RWPE1 (cell line): ENCODE measurements around the gene COL21A1.
A peak's percentile ranks its signal among the peaks of the same experiment; 100 is the strongest.

Experiments used
- CTCF ChIA-PET: fragments of 350-600 bp; sonication (Branson Sonifier 250); formaldehyde crosslinking; extraction: SDS; loops from one replicate; lab custom pipeline; 2021; lab: Yijun Ruan, JAX
- POLR2A ChIA-PET: fragments of 400-600 bp; formaldehyde crosslinking; extraction: SDS; loops from one replicate; lab custom pipeline; 2020; ENCODE audit warnings: antibody characterized with exemption; ENCODE audit not compliant: low non-redundant PET; lab: Yijun Ruan, JAX
- DNase-seq: peaks from one replicate; pipeline ENCODE4 v3.0.0; 2012; ENCODE audit warnings: low spot score
- H3K27ac ChIP-seq: fragments of 450-650 bp; 2 replicates; pipeline ENCODE4 v1.5.1; 2017
- TF ChIP-seq, protein P1 (sequence below): fragments of 450-650 bp; conservative IDR thresholded peaks from 2 replicates; pipeline ENCODE4 v1.5.1; 2017; ENCODE audit warnings: low read depth, mild to moderate bottlenecking

The COL21A1 gene

DNA sequence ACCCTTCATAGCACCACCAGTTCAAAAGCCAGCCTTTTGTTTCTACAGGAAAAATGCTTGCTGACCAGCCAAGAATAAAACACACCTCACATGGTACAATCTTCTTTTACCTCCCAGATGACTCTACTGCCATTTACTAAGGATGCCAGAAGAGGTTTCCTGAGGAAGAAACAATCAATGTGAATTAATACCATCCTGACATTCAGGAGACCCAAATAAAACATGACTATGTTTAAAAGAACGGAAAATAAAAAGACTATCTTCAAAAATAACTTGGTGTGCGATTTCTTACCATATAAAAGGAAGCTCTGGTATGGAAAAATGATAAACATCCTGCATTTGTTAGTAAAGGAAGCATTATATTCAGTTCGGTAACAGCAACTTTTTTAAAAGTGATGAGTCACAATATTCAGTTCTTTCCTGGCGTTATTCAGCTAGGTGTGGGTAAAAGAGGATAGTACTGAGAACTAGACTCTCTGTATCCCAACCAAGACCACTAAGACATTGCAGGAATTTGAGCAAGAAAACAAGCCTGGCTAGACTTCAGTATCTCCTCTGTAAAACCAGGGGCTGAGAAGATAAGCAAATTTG is 16.3 kb downstream of the COL21A1 start:
- no peak for DNase-seq
- no peak overlapping the region for H3K27ac ChIP-seq
- POLR2A ChIA-PET, result no interaction called here
- TF ChIP-seq, protein P1, sequence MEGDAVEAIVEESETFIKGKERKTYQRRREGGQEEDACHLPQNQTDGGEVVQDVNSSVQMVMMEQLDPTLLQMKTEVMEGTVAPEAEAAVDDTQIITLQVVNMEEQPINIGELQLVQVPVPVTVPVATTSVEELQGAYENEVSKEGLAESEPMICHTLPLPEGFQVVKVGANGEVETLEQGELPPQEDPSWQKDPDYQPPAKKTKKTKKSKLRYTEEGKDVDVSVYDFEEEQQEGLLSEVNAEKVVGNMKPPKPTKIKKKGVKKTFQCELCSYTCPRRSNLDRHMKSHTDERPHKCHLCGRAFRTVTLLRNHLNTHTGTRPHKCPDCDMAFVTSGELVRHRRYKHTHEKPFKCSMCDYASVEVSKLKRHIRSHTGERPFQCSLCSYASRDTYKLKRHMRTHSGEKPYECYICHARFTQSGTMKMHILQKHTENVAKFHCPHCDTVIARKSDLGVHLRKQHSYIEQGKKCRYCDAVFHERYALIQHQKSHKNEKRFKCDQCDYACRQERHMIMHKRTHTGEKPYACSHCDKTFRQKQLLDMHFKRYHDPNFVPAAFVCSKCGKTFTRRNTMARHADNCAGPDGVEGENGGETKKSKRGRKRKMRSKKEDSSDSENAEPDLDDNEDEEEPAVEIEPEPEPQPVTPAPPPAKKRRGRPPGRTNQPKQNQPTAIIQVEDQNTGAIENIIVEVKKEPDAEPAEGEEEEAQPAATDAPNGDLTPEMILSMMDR, result no peak
- CTCF ChIA-PET, result interaction anchor here (1.1 kb wide), 1 partner anchor 19 kb away, joined by 3 read pairs; no protein-coding TSS in a partner anchor

DNA sequence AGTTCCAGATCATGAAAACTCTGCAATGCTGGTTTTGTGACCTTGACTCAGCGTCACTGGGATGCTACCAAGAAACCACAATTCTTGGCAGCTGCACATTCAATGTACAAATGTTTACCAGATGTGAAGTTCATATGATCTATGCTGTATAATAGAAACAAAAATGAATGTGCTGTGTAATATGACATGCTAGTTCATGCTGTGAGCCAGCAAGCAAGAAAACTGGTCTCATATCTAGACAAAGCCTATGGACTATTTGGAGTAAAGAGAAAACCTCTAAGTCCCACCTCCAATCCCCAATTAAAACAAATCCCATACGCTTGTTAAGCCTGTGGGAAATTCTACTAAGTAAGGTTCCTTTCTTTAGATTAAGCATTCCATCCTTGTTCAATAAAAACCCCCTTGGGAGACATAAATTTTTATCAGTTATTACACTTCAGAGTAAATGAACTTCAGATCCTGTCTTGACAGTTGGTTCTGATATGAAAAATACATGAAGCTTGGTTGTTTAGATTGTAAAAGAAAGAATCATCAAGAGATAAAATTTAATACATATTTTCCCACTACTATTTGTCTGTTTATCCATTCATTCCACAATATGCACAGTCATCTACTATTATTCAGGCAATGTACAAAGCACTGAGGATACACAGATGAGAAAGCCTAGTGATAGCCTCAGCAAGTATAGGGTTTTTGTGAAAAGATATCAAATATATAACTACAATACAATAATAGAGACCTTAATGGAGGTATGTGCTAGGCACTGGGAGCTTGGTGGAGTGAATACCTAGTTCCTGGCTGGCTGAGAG is 20.1 kb downstream of the COL21A1 start:
- no peak overlapping the region for H3K27ac ChIP-seq
- DNase-seq, result no peak
- TF ChIP-seq, protein P1, result no peak
- ChIA-PET CTCF (no interaction called here), POLR2A (no interaction called here)

DNA sequence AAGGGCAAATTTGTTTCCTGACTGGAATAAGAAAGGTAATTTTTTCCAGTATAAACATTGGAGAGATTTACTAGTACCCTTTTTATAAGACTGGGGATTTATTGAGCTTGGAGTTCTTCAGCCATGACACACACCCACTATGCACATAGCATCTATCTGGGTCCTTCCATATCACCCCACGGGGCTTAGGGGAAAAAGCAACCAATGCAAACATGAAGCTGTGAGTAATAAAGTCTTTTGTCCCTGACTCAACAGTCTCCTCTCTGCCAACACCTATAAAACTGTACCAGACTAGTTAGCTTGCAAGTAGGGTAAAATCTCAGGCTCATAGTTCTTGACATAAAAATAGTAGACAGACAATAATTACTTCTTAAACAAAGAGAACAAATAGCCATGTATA is 23.4 kb downstream of the COL21A1 start:
- CTCF ChIA-PET, result interaction anchor here (0.6 kb wide), 1 partner anchor 52 kb away, joined by 3 read pairs; no protein-coding TSS in a partner anchor
- POLR2A ChIA-PET, result no interaction called here

DNA sequence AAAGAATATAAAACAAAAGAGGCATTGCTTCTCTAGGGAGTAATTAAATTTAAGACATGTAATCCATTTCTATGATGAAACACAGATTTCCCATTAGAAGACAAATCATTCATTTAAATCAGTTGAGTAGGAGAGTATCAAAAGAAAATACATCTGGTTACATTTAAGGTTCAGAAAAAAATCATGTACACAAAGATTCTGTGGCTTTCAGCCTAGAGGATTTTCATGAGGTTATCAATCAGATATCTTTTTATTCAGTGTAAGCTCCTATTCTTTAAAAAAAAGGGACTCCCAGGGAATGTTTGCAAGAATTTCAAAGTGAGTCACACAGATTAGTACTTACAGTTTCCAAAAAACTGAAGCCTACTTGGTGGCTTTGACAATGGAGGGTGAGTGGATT is 24.9 kb downstream of the COL21A1 start:
- CTCF ChIA-PET, result no interaction called here
- POLR2A ChIA-PET, result no interaction called here
- TF ChIP-seq, protein P1, result no peak
- H3K27ac ChIP-seq, result no peak overlapping the region
- no peak for DNase-seq

More for the DNA sequence above, 23.4 kb downstream of the COL21A1 start:
- H3K27ac ChIP-seq, result no peak overlapping the region
- DNase-seq, result peak; percentile 60
- TF ChIP-seq, protein P1, result no peak

DNA sequence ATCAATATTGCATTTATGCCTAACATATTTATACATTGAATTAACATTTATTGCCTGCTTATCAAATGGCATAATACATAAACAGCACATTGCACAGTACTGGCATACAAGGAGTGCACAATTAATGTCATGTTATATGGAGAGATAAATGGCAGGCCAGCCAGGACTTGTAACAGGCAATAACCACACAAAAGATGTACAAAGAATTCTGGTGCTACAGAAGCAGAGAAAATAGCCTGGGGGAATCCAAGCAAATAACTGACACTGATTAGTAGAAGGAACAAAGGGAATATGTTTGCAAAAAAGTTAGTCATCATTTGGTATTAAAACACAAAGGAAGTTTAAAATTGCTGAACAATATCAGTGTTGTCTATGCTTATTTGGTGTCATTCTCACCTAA is 27.3 kb downstream of the COL21A1 start:
- DNase-seq, result peak; percentile 68
- ChIA-PET CTCF (interaction anchor here (0.5 kb wide), 1 partner anchor 21 kb away, joined by 4 read pairs; no protein-coding TSS in a partner anchor), POLR2A (no interaction called here)

DNA sequence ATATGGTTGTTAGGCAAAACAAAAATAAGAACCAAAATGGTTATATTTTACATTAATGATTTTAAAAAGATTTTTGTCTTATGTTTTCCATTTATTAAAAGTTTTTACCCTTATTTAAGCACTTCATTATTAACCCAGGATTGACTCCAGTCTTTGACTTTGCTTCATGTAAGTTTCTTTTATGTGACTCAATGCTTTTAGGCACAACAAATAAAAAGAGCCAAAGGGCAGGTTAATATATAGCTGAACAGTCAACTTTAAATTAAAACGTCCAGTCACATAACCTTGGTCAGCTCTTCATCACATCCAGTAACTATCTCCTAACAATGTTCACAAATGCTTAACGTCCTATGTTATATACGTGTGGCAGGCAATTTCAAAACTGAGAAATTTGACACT is 32.7 kb downstream of the COL21A1 start:
- TF ChIP-seq, protein P1, result no peak
- POLR2A ChIA-PET, result no interaction called here
- H3K27ac ChIP-seq, result no peak overlapping the region
- CTCF ChIA-PET, result no interaction called here
- DNase-seq, result no peak

More for the DNA sequence above, 27.3 kb downstream of the COL21A1 start:
- H3K27ac ChIP-seq, result no peak overlapping the region
- TF ChIP-seq, protein P1, result no peak
